Keratinocyte (primary cell): Measurements from ENCODE around the gene DGKQ. TPM values are rescaled to one million over a fixed set of nuclear protein-coding genes. Genes with fewer than 3 reads are reported as not detected.
A peak's percentile ranks its signal among the peaks of the same experiment; 100 is the strongest.

Experiments
- DNase-seq: peaks from one replicate; pipeline ENCODE4 v3.0.0-alpha.2; 2011; ENCODE audit warnings: low read depth, missing footprints, low spot score
- FAIRE-seq: peaks from 2 replicates; lab custom pipeline; 2011; peaks lifted over from hg19 to GRCh38; lab: Jason Lieb, UNC
- H2AFZ ChIP-seq: 2 replicates; pipeline ENCODE4 v1.6.0; 2012; ENCODE audit warnings: low read length, control low read depth, inconsistent platforms; ENCODE audit not compliant: control insufficient read depth
- H3K27ac ChIP-seq: 2 replicates; pipeline ENCODE4 v1.5.1; 2011; ENCODE audit warnings: low read length; ENCODE audit not compliant: control insufficient read depth, insufficient read depth
- H3K27me3 ChIP-seq: 3 replicates; pipeline ENCODE4 v1.6.0; 2011; ENCODE audit warnings: low read length; ENCODE audit not compliant: control insufficient read depth, insufficient read depth; ENCODE audit errors: extremely low read depth
- H3K36me3 ChIP-seq, 2 experiments: 2 replicates in 1 of 2; 3 replicates in 1 of 2; pipeline ENCODE4 v1.5.1; 2011; ENCODE audit warnings: low read length in 2 of 2, mild to moderate bottlenecking in 1 of 2; ENCODE audit not compliant: control insufficient read depth in 2 of 2, insufficient read depth in 2 of 2; ENCODE audit errors: extremely low read depth in 1 of 2
- H3K4me1 ChIP-seq: 3 replicates; pipeline ENCODE4 v1.5.1; 2011; ENCODE audit warnings: low read length; ENCODE audit not compliant: control insufficient read depth, insufficient read depth; ENCODE audit errors: extremely low read depth
- H3K4me2 ChIP-seq: 3 replicates; pipeline ENCODE4 v1.6.0; 2011; ENCODE audit warnings: low read depth, low read length; ENCODE audit not compliant: control insufficient read depth, insufficient read depth; ENCODE audit errors: extremely low read depth
- H3K4me3 ChIP-seq, 3 experiments: fragments of 200-600 bp in 1 of 3; sonication (generic) in 1 of 3; 2 replicates in 2 of 3; 3 replicates in 1 of 3; pipeline ENCODE4 v1.5.1; 2011 to 2016; ENCODE audit warnings: low read length in 3 of 3, mild to moderate bottlenecking in 3 of 3, control low read depth in 2 of 3, inconsistent platforms in 1 of 3, low read depth in 1 of 3, mixed read lengths in 1 of 3, mixed run types in 1 of 3, moderate library complexity in 1 of 3; ENCODE audit not compliant: control insufficient read depth in 2 of 3, insufficient read depth in 2 of 3; ENCODE audit errors: extremely low read depth in 1 of 3
- H3K79me2 ChIP-seq: 2 replicates; pipeline ENCODE4 v1.6.0; 2012; ENCODE audit warnings: low read length; ENCODE audit not compliant: control insufficient read depth, insufficient read depth
- H3K9ac ChIP-seq: 3 replicates; pipeline ENCODE4 v1.6.0; 2011; ENCODE audit warnings: low read length; ENCODE audit not compliant: control insufficient read depth, insufficient read depth; ENCODE audit errors: extremely low read depth
- H3K9me1 ChIP-seq: 3 replicates; pipeline ENCODE4 v1.6.0; 2011; ENCODE audit warnings: low read length; ENCODE audit not compliant: control insufficient read depth, insufficient read depth; ENCODE audit errors: extremely low read depth
- H3K9me3 ChIP-seq: 2 replicates; pipeline ENCODE4 v1.5.1; 2012; ENCODE audit warnings: low read depth, low read length; ENCODE audit not compliant: control insufficient read depth
- H4K20me1 ChIP-seq: 3 replicates; pipeline ENCODE4 v1.6.0; 2011; ENCODE audit warnings: low read length; ENCODE audit not compliant: control insufficient read depth, insufficient read depth; ENCODE audit errors: extremely low read depth
- CTCF ChIP-seq, 3 experiments: IDR thresholded peaks in 1 of 3; conservative IDR thresholded peaks in 1 of 3; optimal IDR thresholded peaks in 1 of 3; 2 replicates in 2 of 3; 3 replicates in 1 of 3; pipeline versions ENCODE3 to v1.5.1; 2011; ENCODE audit warnings: low read length in 3 of 3, mild to moderate bottlenecking in 3 of 3, moderate library complexity in 2 of 3, control low read depth in 1 of 3, inconsistent platforms in 1 of 3; ENCODE audit not compliant: insufficient read depth in 2 of 3; ENCODE audit errors: extremely low read depth in 1 of 3
- EZH2 ChIP-seq: IDR thresholded peaks from one replicate; pipeline ENCODE4 v1.6.1; 2012; ENCODE audit warnings: inconsistent platforms, mild to moderate bottlenecking, low read length, moderate library complexity
- dilution Hi-C: fragments of 300-500 bp; cut with MboI; formaldehyde crosslinking; loops from one replicate; pipeline ENCODE4 v1.7.0; 2020; ENCODE audit warnings: low sequenced_read_pairs; ENCODE audit not compliant: extremely low pct_ligation_motif_present
- polyA plus RNA-seq, 5 experiments: library from polyadenylated mRNA; depleted of rRNA in 3 of 5; stranded (reverse) in 3 of 5; stranded (forward) in 1 of 5; unstranded in 1 of 5; fragments of >200 nt; gene quantifications; 1 replicate in 1 of 5; 2 replicates in 3 of 5; 3 replicates in 1 of 5; pipeline versions ENCODE4 v1.2.1 to v1.2.3, GENCODE V29; 2011 to 2012; ENCODE audit warnings: missing spikeins in 2 of 5, low read depth in 1 of 5, low replicate concordance in 1 of 5

The DGKQ gene
- polyA plus RNA-seq, 1 donor (not counting 4 experiments of a cell fraction or from before 2014, with no cell fraction given), result 5.3 TPM

GRCh38 chr4:962231-963208 lies 10.8 kb downstream of the DGKQ start:
- Histone ChIP-seq H3K36me3 (peaks cover 4 to 22% of the 10 kb centered on the region in 2 experiments), H3K27me3 (no peaks in the 10 kb centered on the region), H3K27ac (peak overlapping the region; percentile 8), H3K79me2 (no peaks in the 10 kb centered on the region), H3K9me1 (peaks cover 3% of the 10 kb centered on the region), H3K4me3 (no peak overlapping the region), H2AFZ (no peak overlapping the region), H3K9me3 (no peaks in the 10 kb centered on the region), H3K4me2 (no peak overlapping the region), H3K9ac (no peak overlapping the region), H3K4me1 (peaks cover 7% of the 10 kb centered on the region), H4K20me1 (peaks cover 6% of the 10 kb centered on the region)
- FAIRE-seq (no peak), DNase-seq (no peak)
- dilution Hi-C loops, result no loop called here
- no peak for TF ChIP-seq EZH2
- TF ChIP-seq CTCF (optimal IDR thresholded peaks at IDR 0.05 in 1 of 3, IDR thresholded peaks at IDR 0.05 in 1 of 3, conservative IDR thresholded peaks at IDR 0.05 in 1 of 3; ENCODE audit: extremely low read depth in 1 of 3, insufficient read depth in 2 of 3, low read length in 3 of 3), result no peak

- H3K4me3 ChIP-seq, result no peak overlapping the region
- no peaks in the 10 kb centered on the region for H3K79me2 ChIP-seq
- no peak overlapping the region for H3K9ac ChIP-seq
- H3K9me1 ChIP-seq, result peaks cover 3% of the 10 kb centered on the region
- H3K27ac ChIP-seq, result peak overlapping the region; percentile 8
- no peaks in the 10 kb centered on the region for H3K27me3 ChIP-seq
- peak; percentile 68 for FAIRE-seq
- no peak overlapping the region for H2AFZ ChIP-seq
- peak overlapping the region; percentile 27 for H3K4me2 ChIP-seq
- TF ChIP-seq CTCF (optimal IDR thresholded peaks at IDR 0.05 in 1 of 3, IDR thresholded peaks at IDR 0.05 in 1 of 3, conservative IDR thresholded peaks at IDR 0.05 in 1 of 3; ENCODE audit: extremely low read depth in 1 of 3, insufficient read depth in 2 of 3, low read length in 3 of 3) (no peak), EZH2 (no peak)
- peaks cover 7% of the 10 kb centered on the region for H3K4me1 ChIP-seq
- H3K9me3 ChIP-seq, result no peaks in the 10 kb centered on the region
- DNase-seq, result peak; percentile 88
- peaks cover 6% of the 10 kb centered on the region for H4K20me1 ChIP-seq
- peaks cover 4 to 22% of the 10 kb centered on the region in 2 experiments for H3K36me3 ChIP-seq
- dilution Hi-C loops, result no loop called here
Measured at GRCh38 chr4:961351-962230, 11.8 kb downstream of the DGKQ start.
